Suprapubic skin (tissue), 3 donors: ENCODE results near the gene MYOM3.

Experiments used
- POLR2A ChIP-seq, 2 donors: fragments of 450-650 bp; IDR thresholded peaks; one replicate each; pipeline ENCODE4 v1.6.1; 2017; ENCODE audit warnings: antibody characterized with exemption in 2 of 2, mild to moderate bottlenecking in 2 of 2, moderate library complexity in 2 of 2
- TF ChIP-seq, protein P1 (sequence below), 2 donors: fragments of 200-600 bp in 1 of 2; fragments of 450-650 bp in 1 of 2; sonication (generic) in 1 of 2; IDR thresholded peaks; one replicate each; pipeline ENCODE4 v1.5.1; 2016 to 2019; ENCODE audit warnings: antibody characterized with exemption in 2 of 2, mild to moderate bottlenecking in 1 of 2, moderate library complexity in 1 of 2

DNA sequence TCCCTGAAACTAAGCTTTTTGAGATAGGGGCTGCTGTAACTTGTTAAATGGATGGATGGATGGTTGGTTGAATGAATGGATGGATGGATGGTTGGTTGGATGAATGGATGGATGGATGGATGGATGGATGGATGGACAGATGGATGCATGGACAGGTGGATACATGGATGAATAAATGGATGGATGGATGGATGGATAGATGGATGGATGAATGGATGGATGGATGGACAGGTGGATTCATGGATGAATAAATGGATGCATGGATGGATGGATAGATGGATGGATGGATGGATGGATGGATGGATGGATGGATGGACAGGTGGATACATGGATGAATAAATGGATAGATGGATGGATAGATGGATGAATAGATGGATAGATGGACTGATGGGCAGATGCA, 26.9 kb downstream of the MYOM3 start:
- TF ChIP-seq POLR2A (IDR thresholded peaks at IDR 0.05) = no peak
- TF ChIP-seq, protein P1, sequence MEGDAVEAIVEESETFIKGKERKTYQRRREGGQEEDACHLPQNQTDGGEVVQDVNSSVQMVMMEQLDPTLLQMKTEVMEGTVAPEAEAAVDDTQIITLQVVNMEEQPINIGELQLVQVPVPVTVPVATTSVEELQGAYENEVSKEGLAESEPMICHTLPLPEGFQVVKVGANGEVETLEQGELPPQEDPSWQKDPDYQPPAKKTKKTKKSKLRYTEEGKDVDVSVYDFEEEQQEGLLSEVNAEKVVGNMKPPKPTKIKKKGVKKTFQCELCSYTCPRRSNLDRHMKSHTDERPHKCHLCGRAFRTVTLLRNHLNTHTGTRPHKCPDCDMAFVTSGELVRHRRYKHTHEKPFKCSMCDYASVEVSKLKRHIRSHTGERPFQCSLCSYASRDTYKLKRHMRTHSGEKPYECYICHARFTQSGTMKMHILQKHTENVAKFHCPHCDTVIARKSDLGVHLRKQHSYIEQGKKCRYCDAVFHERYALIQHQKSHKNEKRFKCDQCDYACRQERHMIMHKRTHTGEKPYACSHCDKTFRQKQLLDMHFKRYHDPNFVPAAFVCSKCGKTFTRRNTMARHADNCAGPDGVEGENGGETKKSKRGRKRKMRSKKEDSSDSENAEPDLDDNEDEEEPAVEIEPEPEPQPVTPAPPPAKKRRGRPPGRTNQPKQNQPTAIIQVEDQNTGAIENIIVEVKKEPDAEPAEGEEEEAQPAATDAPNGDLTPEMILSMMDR (IDR thresholded peaks at IDR 0.05) = no peak
